Measurements from ENCODE around the gene ALOX15.
"Not testable (repeated sequence)": the region's sequence is repeated elsewhere in the genome, so short reads cannot be mapped to it uniquely, and the experiment has no call there.

ALOX15 gene

GRCh38 chr17:4657678-4658077 is 16.2 kb upstream of the ALOX15 start:
- no peak overlapping the region for H3K4me3 ChIP-seq (ENCODE audit: low read depth, low read length)

GRCh38 chr17:4655933-4656332 is 14.5 kb upstream of the ALOX15 start:
- not testable (repeated sequence) for H3K4me3 ChIP-seq (ENCODE audit: low read depth, low read length)

DNA sequence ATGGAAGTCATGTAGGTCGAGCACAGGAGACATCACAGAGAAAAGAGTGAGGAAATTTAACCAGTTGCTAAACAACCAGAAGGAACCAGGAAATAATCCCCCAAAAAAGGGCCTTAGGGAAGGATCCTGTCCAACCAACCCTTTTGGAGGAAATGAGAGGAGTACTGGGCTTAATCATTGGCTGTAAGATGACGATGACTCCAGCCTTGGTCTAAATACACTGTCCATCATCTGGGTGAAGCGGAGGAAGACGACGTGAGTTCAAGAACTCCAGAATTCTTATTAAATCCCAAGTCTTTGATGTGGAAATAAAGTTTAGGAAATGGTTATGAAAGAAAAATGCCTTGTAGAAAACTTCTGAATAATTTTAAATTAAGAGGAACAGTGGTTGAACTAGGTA is 11.5 kb upstream of the ALOX15 start:
- H3K4me3 ChIP-seq (ENCODE audit: low read depth, low read length), result no peak overlapping the region

GRCh38 chr17:4648741-4649140 is 7.3 kb upstream of the ALOX15 start:
- H3K4me3 ChIP-seq (ENCODE audit: low read depth, low read length), result no peak overlapping the region

DNA sequence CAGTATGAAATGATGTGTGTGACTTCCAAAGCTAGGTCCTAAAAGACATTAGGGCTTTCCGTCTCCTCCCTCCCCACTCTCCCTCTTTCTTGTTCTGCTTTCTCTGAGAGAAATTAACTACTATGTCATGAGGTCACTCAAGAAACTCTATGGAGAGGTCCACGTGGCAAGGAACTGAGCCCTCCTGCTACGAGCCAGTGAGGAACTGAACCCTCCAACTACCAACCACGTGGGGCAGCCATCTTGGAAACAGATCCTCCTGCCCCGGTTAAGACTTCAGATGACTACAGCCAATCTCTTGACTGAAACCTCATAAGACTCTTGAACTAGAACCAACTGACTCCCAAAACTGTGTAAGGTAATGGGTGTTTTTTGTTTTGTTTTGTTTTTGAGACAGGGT is 4.2 kb upstream of the ALOX15 start:
- no peak overlapping the region for H3K4me3 ChIP-seq (ENCODE audit: low read depth, low read length)

DNA sequence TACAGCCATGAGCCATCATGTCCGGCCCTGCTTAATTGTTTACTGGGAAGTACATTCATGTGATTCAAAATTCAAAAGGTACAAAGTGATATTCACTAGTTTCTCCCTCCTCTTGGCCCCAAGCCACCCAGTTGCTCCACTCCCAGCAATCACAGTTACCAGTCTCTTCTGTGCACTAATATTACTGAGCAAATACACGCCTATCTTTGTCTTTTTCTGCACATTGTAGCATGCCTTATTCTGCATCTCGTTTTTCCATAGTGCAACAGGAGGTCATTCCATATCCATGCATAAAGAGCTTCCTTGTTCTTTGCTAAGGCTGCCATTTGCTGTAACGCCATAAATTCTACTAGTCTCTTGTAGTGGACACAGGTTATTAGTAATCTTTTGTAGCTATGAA is 2.2 kb upstream of the ALOX15 start:
- no peak overlapping the region for H3K4me3 ChIP-seq (ENCODE audit: low read depth, low read length)

- no peak overlapping the region for H3K4me3 ChIP-seq (ENCODE audit: low read depth, low read length)
Measured at GRCh38 chr17:4642286-4642685, 808 bp upstream of the ALOX15 start.

GRCh38 chr17:4640569-4641188 is 799 bp downstream of the ALOX15 start:
- H3K4me3 ChIP-seq (ENCODE audit: low read depth, low read length), result not testable (repeated sequence)

- not testable (repeated sequence) for H3K4me3 ChIP-seq (ENCODE audit: low read depth, low read length)
Measured at GRCh38 chr17:4639301-4640059, 2.0 kb downstream of the ALOX15 start.

GRCh38 chr17:4638766-4639165 is 2.7 kb downstream of the ALOX15 start:
- H3K4me3 ChIP-seq (ENCODE audit: low read depth, low read length), result not testable (repeated sequence)

DNA sequence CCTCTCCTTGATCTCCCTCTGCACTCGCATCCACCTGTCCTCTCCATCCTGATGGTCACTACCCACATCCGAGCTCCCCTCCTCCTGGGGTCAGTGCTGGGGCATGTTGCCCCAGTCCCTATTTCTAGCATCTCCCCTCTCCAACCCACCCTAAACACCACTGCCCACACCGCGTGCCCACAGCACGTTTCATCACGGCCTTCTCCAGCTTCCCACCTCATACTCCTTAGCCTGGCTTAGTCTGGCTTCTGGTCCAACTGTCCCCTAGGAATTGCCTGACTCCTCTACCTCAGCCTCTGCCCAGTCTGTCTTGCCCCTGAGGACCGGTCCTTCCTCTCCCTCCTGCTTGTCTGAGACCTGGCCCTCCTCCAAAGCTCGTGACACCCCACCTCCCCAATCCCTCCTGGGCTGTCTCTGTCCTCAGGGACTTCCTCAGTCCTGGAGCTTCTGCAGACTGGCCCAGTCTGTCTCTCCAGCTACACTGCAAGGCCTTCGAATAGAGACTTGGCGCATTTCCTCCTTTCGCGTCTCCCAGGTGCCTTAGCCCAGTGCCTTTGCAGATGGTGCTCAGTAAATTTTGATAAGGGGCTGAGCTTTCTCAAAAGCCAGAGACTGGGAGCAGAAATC is 4.9 kb downstream of the ALOX15 start:
- H3K4me3 ChIP-seq (ENCODE audit: low read depth, low read length), result no peak overlapping the region

DNA sequence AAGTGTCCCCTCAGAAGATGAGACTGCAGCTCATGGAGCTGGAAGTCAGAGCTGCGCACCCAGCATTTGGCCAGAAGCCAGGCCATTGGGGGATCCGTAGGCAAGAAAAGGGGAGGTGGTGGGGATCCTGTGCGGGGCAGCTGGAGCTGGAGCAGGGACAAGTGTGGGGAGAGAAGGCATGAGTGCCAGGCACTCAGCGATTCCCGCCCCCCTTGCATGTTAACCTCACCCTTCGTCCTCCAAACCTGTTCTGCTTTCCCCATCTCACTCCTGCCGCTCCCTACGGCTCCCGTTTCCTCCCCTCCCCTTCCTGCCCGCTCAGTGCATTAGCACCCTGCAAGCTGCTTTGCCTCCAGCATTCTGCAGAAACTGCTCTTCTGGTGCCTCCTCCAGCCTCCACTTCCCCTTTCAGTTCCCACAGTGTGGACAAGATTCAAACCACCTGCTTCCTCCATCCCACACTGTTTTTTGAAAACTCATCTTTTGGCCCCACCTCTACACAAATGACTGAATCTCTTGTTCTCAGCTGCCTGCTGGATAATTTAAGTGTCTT is 5.6 kb downstream of the ALOX15 start:
- H3K4me3 ChIP-seq (ENCODE audit: low read depth, low read length), result no peak overlapping the region

DNA sequence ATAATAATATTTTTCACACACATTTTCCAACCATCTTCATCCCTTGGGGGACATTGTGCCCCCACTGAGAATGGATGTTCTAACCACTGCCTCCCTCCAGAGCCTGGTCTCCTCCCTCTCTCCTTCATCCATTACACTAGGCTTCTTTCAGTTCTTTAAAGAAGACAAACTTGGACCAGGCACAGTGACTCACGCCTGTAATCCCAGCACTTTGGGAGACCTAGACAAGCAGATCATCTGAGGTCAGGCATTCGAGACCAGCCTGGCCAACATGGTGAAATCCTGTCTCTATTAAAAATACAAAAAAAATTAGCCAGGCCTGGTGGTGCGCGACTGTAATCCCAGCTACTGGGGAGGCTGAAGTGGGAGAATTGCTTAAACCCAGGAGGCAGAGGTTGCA is 6.5 kb downstream of the ALOX15 start:
- H3K4me3 ChIP-seq (ENCODE audit: low read depth, low read length), result no peak overlapping the region

GRCh38 chr17:4633643-4634042 is 7.8 kb downstream of the ALOX15 start:
- no peak overlapping the region for H3K4me3 ChIP-seq (ENCODE audit: low read depth, low read length)

GRCh38 chr17:4632581-4632920 is 8.9 kb downstream of the ALOX15 start:
- H3K4me3 ChIP-seq (ENCODE audit: low read depth, low read length), result no peak overlapping the region

DNA sequence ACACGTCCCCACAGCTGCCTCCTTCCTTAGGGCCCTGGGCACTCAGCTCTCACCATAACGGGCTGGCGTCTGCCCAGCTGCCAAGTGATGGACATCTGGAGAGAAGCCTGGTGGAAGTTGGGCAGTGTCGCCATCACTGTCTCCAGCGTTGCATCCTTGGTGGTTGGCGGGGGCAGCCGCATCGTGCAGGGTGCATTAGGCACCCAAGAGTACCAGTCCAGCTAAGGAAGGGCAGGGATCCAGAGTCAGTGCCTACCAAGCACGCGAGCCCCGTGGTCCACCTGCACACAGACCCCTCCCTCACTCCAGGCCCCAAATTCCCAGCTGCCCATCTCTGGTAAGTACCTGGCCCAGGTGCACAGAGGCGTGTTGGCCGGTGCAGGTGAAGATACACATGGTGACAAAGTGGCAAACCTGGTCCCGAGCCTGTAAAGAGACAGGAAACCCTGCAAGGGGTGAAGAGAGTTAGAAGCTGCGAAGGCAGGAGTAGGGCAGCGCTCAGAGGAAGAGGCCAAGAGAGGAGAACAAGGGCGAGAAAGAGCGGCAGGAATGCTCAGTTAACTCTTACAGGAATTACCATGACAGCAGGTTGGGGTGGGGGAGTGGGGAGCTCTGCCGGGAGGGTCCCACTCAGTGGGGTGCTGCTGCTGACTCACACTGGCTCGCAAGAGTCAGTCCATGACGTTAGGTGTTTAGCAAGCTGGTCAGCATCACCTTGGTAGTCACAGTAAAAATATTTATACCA is 9.5 kb downstream of the ALOX15 start:
- no peak overlapping the region for H3K4me3 ChIP-seq (ENCODE audit: low read depth, low read length)

- H3K4me3 ChIP-seq (ENCODE audit: low read depth, low read length), result no peak overlapping the region
Measured at GRCh38 chr17:4631431-4631830, 10.0 kb downstream of the ALOX15 start.

DNA sequence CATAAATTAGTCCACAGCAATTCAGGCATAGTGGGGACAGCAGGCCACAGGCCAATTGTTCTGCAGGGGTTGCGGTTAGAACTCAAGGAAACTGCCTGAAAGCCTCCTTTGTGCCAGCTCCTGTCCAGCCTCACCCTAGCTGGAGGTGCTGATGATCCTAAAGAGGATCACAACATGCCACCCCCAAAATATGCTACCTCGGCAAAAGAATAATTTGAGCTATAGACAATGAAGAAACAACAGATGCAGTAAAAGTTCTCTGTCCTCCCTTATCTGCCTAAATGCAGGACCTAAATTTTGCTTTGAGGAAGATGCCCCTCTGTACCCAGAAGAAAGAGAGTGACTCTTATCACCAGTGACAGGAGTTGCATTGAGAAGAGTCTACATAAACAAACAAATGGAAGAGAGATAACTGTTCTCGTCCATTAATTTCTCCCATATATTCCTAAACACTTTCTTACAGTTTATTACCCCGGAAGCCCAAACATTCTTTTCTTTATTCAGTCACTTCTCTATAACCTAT is 14.7 kb downstream of the ALOX15 start:
- H3K4me3 ChIP-seq (ENCODE audit: low read depth, low read length), result no peak overlapping the region

GRCh38 chr17:4625181-4625617 is 16.3 kb downstream of the ALOX15 start:
- H3K4me3 ChIP-seq (ENCODE audit: low read depth, low read length), result no peak overlapping the region

- H3K4me3 ChIP-seq (ENCODE audit: low read depth, low read length), result not testable (repeated sequence)
Measured at GRCh38 chr17:4624451-4624911, 17.0 kb downstream of the ALOX15 start.

DNA sequence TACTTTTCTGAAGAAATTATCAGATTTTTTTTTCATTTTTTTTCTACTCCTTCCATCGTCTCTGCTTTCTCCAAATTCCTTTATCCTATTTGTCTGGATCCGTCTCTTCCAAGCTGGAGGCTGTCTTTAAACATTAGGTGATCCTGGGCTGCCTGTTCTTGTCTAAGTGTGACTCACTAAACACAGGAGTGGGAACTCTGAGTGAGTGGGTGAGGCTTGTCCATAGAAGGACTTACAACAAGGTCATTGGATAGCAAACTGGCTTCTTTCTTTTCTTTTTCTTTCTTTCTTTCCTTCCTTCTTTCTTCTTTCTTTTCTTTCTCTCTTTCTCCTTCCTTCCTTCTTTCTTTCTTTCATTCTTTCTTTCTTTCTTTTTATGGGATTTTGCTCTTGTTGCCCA is 18.2 kb downstream of the ALOX15 start:
- H3K4me3 ChIP-seq (ENCODE audit: low read depth, low read length), result no peak overlapping the region
